ENCODE data around the gene HOXB7. TPM values are rescaled to one million over a fixed set of nuclear protein-coding genes. Genes with fewer than 3 reads are reported as not detected.

HOXB7 gene
- total and polyA plus RNA-seq, 12 donors = 0.13 to 0.62 (median 0.29) TPM; not detected in 6

GRCh38 chr17:48582750-48583069 lies 28.1 kb downstream of the HOXB7 start:
- 29 to 30% methylated on average over 7 of the region's 7 CpGs for WGBS, 2 donors

GRCh38 chr17:48579760-48580554 lies 30.9 kb downstream of the HOXB7 start:
- Histone ChIP-seq H3K9me3 (no peaks in the 10 kb centered on the region), H3K36me3 (no peaks in the 10 kb centered on the region), H3K4me3 (no peak overlapping the region), H3K4me1 (peaks cover 0 to 54% (median 9%) of the 10 kb centered on the region in 9 donors), H3K27ac (peak overlapping the region in 3 of 10 donors; percentile 29 to 74 (median 34)), H3K27me3 (peaks cover 61 to 100% (median 100%) of the 10 kb centered on the region in 7 donors)
- DNase-seq (no peak), ATAC-seq (no peak)
- WGBS, 2 donors = 21 to 25% methylated on average over 26 of the region's 26 CpGs
- TF ChIP-seq CTCF (IDR thresholded peaks at IDR 0.05) = no peak
- intact Hi-C loops (cut with DNase I) = loop anchor here in 2 of 10 donors (5.0 kb wide), 1 partner anchor 38 kb away; no protein-coding TSS in a partner anchor

More at GRCh38 chr17:48582750-48583069, 28.1 kb downstream of the HOXB7 start:
- no peak for ATAC-seq
- H3K4me1 ChIP-seq = peaks cover 0 to 57% (median 17%) of the 10 kb centered on the region in 9 donors
- DNase-seq = no peak
- no peaks in the 10 kb centered on the region for H3K9me3 ChIP-seq
- peak overlapping the region in 4 of 10 donors; percentile 26 to 57 (median 38) for H3K4me3 ChIP-seq
- H3K36me3 ChIP-seq = no peaks in the 10 kb centered on the region
- peak overlapping the region in 5 of 10 donors; percentile 0 to 88 (median 72) for H3K27ac ChIP-seq
- no peak for TF ChIP-seq CTCF (IDR thresholded peaks at IDR 0.05)
- peaks cover 52 to 100% (median 100%) of the 10 kb centered on the region in 7 donors for H3K27me3 ChIP-seq
- intact Hi-C loops (cut with DNase I) = no loop called here

GRCh38 chr17:48579471-48579759 lies 31.4 kb downstream of the HOXB7 start:
- TF ChIP-seq CTCF (IDR thresholded peaks at IDR 0.05) = no peak
- H3K27me3 ChIP-seq = peaks cover 61 to 100% (median 100%) of the 10 kb centered on the region in 7 donors
- ATAC-seq (no peak), DNase-seq (no peak)
- H3K27ac ChIP-seq = peak overlapping the region in 3 of 10 donors; percentile 29 to 74 (median 34)
- WGBS, 2 donors = 15 to 20% methylated on average over 7 of the region's 7 CpGs
- H3K9me3 ChIP-seq = no peaks in the 10 kb centered on the region
- peaks cover 0 to 52% (median 7%) of the 10 kb centered on the region in 9 donors for H3K4me1 ChIP-seq
- peak overlapping the region in 2 of 10 donors; percentile 39 to 56 for H3K4me3 ChIP-seq
- intact Hi-C loops (cut with DNase I) = loop anchor here in 2 of 10 donors (5.0 kb wide), 1 partner anchor 37 kb away; no protein-coding TSS in a partner anchor
- H3K36me3 ChIP-seq = no peaks in the 10 kb centered on the region

- Histone ChIP-seq H3K27ac (peak overlapping the region in 5 of 10 donors; percentile 21 to 83 (median 74)), H3K4me1 (peaks cover 0 to 52% (median 7%) of the 10 kb centered on the region in 9 donors), H3K4me3 (peak overlapping the region; percentile 30 to 61 (median 40)), H3K9me3 (no peaks in the 10 kb centered on the region), H3K27me3 (peaks cover 61 to 100% (median 100%) of the 10 kb centered on the region in 7 donors), H3K36me3 (no peaks in the 10 kb centered on the region)
- ATAC-seq (peak in 4 of 8 donors; percentile 10 to 25 (median 20)), DNase-seq (no peak)
- intact Hi-C loops (cut with DNase I) = loop anchor here in 2 of 10 donors (5.0 kb wide), 1 partner anchor 37 kb away; no protein-coding TSS in a partner anchor
- TF ChIP-seq CTCF (IDR thresholded peaks at IDR 0.05) = no peak
- 7 to 9% methylated on average over 43 of the region's 43 CpGs for WGBS, 2 donors
Observed at GRCh38 chr17:48578616-48579470, 32.0 kb downstream of the HOXB7 start.

Measured in heart right ventricle (tissue), 16 donors.